ELF-1 (cell line): ENCODE data around the gene DVL1.
"Not testable (repeated sequence)": the region's sequence is repeated elsewhere in the genome, so short reads cannot be mapped to it uniquely, and the experiment has no call there.

Experiments used
- DNase-seq: peaks from one replicate; pipeline ENCODE4 v3.0.0-alpha.2; 2016; ENCODE audit warnings: low read depth, low spot score

The DVL1 gene

DNA sequence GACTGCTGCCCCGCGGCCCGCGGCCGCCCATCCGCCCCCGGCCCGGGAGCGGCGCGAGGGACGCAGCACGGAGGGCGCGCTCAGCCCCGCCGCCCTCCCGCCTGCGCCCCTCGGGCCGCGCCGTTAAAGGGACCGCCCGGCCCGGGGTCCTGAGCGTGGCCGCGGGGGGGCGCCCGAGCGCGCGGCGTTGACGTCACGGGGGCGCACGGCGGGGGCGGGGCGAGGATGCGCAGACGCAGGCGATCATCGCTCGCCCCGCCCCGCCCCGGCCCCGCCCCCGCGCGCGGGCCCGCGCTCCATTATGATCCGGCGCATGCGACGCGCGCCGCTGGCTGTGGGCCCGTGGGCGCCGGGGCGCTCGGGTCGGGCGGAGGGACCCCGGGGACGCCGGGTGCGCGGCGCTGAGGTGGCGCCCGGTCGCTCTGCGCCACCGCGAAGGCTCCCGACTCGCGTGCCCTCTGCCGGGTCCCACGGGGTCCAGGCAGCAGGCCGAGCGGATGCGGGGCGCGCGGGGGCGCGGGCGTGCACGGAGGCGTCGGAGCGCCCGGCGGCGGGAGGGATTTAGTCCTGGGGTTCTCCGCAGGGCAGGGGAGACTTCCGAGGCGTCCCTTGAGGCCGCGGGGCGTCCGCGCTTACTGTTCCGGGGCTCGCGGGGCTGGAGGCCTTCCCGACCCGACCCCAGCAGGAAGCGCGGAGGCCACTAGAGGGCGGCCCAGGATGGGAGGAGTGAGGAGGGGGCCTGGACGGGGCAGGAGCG is at the start of gene DVL1:
Gene DVL1, minus strand, starts transcription at position 163 of the 757 bp plus-strand sequence. CDS start 353 bp downstream, outside the sequence.
- peak; percentile 72 for DNase-seq

DNA sequence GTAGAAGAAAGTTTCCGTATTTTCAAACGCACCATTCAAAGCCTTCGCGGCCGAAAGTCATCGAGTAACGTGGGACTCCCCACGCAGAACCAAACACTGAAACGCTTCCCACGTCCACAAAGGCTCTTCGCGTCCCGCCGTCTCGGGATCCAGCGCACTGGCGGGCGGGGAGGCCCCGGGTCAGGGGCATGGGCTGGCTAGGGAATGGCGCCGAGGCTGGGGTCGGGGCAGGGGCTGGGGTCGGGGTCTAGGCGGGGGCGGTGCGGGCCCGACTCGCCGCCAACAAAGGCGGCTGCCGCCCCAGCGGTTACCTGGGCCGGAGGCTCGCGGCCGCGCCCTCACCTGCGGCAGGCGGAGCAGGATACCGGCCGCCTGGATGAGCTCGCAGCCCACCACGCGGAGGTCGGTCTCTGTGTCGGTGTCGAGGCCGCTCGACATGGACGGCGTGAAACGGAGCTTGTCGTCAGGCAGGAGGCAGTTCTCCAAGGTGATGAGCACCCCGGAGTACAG is 49.5 kb upstream of the DVL1 start:
- no peak for DNase-seq

DNA sequence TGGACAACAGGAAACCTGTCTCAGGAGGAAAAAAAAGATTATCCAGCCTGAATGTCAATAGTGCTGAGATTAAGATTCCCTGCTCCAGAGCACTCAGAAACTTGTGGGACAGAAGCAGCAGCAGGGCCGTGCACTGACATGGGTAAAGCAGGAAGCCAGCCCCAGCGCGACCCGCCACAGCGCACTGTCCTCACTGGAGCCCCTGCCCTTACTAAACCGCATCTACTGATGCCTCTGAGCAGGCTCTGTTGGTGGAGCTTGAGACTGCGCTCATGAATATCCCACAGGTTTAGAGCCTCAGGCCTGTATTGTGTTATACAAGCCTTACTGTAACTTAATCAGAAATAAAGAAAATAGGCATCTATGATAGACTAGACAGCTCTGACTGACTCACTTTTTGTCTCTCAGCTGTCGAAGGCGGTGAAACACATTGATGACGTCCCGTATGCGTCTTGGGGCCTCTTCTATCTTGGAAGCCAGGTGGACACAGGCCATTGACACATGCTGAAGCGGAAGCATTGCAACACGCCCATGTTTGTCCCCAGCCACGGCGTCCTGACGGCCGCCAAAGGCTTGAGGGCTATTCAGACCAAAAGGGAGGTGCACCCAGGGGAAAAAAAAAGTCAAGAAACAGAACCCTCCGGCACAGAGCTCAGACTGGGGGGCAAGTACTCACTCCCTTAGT is 48.8 kb upstream of the DVL1 start:
- peak; percentile 37 for DNase-seq

DNA sequence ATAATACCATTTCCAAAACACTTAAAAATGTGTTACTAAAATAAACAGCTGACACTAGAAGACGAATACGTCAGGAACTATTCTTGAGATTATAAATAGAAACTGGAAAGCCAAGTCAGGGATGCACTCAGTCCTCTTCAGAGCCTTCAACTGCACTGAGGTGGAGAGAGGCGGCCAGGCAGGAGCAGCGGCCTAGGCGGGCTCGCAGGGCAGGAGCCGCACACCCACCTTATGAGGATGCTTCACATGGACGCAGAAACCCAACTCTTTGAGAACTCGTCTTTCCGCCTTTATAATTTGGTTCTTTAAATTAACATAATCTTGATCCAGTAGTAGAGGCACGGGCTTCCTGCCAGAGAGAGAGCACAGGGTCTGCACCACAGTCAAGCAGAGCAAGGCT is 45.9 kb upstream of the DVL1 start:
- DNase-seq, result no peak

DNA sequence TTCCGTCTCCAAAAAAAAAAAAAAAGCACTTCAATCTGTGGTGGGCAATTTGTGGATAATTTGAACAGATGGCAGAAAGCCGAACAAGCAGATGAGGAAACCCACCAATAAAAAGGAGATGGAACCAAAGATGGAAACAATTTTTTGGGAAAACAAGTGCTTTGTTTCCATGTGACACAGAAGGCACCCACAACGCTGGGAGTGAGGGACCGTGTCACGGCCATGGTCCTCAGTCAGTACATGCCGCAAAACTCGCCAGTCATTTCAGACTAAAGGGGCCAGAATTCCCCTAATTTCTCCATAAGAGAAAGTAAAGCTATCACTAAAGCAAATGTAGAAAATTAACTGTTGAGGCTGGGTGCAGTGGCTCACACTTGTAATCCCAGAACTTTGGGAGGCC is 44.9 kb upstream of the DVL1 start:
- no peak for DNase-seq

DNA sequence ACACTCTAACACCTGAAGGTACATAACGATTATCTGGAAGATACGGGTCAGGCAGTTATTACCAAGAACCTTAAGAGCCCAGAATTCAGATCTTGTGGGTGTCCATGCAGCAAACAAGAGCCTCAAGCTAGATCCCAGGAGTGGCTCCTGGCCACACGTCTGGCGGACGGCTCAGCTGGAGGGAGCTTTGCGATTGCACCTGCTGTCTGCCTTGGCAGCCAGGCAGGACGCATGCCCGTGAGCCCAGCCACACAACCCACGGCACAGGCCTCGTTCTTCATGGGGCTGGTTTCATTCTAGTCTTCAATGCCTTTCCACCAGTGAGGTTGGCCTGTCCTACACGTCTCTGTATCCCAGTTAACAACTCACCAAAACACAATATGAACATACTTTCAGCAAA is 44.2 kb upstream of the DVL1 start:
- no peak for DNase-seq

DNA sequence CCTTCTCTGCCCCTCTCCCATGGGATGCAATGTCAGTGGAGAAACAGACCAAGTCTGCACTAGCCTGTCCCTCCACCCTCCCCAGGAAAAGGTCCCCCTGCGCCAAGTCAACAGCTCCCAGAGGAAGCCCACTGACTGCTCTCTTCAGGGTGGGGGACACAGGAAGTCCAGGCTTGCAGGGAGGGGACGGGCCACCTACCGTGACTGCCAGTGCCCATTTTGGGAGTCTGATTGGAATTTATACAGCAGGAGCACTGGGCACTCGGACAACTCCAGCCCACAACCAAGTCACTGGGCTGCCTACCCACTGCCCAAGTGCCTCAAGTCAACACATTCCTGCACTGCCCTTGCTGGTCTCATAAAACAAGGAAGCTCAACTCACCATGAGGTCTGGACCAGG is 43.8 kb upstream of the DVL1 start:
- no peak for DNase-seq

DNA sequence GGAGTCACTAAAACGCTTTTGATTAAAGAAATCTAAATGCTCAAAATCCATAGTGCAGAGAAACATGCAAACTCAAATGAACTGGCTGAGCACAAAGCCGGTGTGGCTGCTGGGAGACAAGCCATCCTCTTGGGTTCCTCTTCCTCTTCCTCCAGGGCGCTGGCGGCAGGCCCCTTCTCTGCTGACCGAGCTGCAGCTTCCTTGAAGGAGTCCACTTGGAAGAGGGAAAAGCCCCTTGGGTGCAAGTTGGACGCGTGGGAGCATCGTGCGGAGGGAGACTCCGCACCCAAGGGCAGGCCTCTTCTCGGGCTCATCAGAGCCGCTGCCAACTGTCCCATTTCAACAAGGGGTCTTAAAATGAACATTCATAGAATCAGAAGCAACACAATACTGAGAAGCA is 42.0 kb upstream of the DVL1 start:
- DNase-seq, result no peak

DNA sequence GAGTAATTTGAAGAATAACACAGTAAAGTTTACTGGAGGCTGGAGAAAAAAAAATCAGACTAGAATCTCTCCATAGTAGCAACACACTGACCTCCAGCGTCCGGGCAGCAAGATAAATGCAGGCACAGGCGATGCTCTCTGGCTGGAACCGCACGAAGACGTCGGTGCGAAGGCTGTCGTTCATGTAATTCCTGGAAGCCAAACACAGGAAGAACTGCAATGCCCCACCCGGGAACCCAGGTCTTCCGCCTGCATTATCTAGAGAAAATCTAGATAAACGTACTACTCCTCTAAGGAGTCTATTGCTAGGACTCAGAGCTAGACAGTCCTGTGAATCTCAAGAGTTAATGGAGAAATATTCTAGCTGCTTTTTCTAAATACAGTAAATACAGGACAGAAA is 41.5 kb upstream of the DVL1 start:
- DNase-seq, result no peak

DNA sequence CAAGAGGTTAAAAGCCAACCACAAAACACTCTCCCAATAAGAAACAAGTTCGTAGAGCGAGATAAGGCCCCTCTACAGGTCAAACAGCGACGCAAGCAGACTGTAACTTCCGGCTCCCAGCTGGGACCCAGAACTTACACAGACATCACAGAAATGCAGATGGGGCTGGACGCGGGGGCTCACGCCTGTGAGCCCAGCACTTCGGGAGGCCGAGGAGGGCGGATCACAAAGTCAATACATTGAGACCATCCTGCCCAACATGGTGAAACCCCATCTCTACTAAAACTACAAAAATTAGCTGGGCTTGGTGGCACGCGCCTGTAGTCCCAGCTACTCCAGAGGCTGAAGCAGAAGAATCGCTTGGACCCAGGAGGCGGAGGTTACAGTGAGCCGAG is 38.9 kb upstream of the DVL1 start:
- no peak for DNase-seq

DNA sequence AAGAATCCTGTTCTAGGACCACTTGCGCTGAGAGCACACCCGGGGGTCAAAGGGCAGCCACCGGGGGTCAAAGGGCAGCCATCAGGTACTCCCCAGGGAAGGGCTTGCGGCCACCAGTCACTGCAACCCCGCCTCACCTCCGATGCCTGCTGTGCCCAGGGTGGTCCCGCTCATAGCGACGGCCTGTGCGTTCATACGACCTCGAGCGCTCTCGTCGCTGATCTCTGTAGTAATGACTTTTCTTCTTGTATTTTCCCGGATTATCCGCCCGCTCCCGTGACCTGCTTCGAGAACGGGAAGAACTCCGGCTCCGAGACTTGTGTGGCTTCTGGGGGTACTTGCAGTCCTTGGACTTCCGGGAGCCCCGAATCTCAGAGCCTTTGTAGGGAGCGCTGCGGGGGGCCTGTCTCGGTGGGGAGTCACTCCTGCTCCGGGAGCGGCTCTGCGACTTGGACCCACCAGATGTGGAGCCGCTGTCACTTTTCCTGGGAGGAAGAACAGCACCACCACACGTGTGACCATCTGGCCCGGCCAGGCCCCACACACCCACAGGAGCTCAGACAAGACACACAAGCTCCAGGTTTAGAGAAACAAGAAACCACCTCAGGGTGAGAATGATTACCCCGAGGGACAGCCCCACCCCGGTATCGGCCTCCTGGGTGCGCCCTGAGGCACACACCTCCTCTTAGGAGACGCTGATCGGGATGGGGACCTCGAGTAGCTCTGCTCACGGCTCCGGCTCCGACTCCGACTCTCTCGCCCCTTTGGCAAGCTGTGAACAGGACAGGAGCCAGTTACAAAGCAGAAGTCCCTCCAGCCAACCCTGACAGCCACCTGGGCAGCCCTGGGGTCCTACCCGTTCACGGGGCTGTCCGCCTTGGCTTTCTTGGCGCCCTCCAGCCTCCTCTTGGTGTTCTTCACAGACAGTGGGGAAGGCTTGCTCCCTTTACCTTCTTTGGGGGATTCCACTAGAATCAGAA is 38.2 kb upstream of the DVL1 start:
- no peak for DNase-seq

DNA sequence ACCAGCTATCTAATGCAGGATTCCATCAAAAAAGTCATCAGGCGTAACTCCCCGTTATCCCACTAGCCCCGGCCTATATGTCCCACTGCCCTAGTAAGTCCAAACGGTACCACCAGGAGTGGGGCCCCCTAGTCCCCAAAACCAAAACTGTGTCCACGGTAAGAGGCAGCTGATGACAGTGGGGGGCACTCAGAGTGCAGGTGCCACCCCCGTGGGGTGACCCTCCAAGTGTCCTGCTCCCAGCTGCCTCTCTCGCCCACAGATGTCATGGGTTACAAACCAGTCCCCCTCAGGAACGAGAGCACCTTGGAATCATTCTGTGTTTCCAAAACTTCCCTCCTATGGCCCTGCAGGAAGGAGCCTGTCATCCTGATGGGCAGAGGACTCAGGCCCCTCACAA is 36.7 kb upstream of the DVL1 start:
- DNase-seq, result no peak

DNA sequence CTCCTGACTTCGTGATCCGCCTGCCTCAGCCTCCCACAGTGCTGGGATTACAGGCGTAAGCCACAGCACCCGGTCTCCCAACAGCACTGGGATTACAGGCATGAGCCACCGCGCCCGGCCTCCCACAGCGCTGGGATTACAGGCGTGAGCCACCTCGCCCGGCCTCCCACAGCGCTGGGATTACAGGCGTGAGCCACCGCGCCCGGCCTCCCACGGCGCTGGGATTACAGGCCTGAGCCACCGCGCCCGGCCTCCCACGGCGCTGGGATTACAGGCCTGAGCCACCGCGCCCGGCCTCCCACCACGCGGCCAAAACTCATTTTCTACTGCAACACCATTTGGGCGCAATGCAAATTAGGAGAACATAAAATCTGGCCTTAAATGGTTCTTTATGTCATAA is 36.1 kb upstream of the DVL1 start:
- not testable (repeated sequence) for DNase-seq

DNA sequence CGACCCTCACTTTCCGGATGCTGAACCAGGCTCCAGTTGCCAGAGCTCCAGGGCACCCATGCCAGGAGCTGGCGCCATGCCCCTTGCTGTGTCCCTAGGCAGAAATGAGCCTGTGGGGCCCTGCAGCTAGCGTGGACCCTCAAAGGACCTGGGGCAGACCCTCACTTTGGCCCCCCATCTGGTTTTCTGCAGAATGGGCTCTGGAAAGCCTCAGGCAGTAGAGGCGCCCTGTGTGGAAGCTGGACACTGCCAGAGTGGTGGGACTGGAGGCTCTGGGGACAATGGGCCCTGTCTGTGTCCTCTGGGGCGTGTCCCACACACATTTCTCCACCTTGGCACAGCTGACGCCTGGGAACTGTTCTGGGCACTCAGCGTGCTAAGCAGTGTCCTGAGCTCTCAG is 32.1 kb upstream of the DVL1 start:
- no peak for DNase-seq

DNA sequence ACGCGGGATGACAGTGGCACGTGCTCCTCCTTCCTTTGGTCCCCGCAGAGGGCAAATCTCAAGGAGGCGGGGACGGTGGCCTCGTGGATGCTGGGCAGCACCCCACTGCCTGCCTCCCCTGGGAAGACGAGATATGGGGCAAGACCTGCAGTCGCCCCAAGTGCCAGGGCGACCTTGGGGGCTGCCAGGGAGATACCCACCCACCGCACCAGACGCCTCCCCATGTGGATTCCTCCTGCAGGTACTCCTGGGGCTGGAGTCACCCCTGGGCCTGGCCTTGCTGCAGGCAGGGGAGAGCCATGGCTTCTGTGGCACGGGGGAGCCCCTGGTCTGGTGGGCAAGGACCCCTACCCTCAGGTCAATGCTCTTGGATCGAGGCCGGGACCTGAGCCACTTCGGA is 31.6 kb upstream of the DVL1 start:
- DNase-seq, result no peak

DNA sequence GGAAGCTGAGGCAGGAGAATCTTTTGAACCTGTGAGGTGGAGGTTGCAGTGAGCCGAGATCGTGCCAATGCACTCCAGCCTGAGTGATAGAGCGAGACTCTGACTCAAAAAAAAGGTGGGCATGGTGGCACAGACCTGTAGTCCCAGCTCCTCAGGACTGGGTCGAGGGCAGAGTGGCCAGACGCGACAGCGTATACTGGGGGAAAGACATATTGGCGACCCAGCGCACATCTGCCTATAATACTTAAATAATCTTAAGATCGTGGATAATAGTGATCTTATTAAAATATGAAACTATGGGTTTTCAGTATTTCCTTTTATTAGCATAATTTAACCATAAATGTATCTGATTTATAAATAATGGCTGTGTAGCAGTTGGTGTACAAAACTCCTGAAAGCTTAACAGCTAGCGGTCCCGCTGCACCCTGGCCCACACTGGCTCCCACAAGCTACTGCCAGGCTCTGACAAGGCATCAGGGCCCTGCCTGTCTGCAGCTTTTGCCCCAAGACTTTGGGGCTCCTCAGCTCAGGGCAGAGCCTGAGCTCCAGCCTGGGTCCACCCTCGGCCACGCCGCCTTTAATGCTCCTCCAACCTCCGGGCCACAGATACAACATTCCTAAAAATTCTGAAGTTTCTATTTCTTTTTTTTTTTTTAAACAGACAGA is 28.5 kb upstream of the DVL1 start:
- DNase-seq, result no peak

DNA sequence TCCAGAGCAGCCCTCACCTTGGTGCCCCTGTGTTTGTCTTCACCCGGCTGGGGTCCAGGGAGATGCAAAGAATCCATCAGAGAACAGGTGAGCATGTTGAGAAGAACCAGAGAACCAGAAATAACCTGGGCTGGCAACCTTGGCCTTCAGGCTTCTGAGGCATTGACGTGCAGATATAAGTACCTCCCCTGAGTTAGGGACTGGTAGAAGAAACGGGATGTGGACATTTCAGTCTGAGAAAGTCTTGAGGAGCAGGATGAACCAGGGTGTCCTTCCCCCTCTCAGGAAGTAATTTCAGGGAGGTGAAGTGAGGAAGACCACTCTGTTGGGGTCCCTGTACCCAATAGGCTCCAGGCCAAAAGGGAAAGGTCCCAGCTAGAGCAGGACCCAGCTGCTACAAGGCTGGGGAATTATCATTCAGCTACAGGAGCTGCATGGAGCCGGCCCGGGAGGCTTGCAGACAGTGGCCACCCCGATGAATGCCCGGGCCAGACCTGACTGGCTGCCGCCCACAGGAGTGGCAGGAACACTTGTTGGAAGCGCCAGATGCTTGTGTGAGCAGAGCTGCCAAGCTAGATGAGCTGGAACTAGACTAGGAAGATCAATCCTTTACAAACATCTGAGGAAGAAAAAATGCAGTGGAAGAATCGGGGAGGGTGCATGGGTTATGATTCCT is 27.5 kb upstream of the DVL1 start:
- DNase-seq, result no peak

DNA sequence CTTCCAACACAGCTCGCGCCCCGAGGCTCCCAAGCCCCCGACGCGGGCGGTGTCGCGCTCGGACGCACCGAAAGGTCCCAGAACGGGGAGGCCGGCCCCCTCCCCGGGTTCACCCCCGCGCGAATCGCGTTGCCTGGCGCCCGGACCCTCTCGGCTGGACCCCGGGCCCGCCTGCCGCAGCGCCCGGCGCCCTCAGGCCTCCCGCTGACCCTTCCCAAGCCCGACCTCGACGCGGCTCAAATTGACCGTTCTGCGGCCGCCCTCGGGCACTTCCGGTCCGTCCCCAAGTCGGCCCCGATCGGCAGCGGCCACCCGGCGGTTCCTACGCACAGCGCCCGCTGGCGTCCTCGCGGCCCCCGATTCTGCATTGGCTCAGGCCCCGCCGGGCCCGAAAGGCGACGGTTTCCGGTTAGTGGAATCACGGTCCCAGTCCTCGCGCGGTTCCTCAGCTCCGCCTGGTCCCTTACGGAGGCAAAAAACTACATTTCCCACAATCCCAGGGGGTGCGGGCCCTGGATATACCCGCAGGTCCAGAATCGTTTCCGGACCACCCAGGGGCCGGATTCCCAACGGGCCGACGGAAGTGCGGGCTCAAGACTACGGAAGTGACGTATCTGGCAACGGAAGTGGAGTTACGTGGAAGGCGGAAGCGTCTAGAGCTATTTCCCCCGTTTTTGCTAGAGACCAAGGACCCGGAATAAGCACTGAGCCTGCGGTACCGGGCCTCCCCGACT is 25.9 kb upstream of the DVL1 start, which contains the start of gene AURKAIP1:
Gene AURKAIP1, minus strand, starts transcription at position 279 of the 734 bp plus-strand sequence. CDS start 451 bp downstream, outside the sequence.
- DNase-seq, result peak; percentile 100

DNA sequence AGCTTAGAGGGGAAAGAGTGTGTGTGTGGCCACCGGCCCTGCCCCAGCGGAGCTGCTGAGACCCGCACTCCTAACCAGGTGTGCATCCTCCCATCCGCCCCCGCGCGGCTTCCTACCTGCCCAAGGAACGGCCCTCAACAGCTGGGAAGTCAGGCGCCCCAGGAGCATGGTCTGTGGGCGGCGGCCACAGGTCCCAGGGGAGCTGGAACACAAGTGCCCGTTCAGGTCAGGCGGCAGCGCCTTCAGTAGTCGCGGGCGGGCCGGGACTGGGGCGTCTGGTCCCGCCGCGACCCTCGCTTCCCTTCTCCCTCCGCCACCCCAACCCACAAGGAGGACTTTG is 25.3 kb upstream of the DVL1 start:
- DNase-seq, result no peak
